ENCODE measurements around the gene COP1. TPM values are rescaled to one million over a fixed set of nuclear protein-coding genes. Genes with fewer than 3 reads are reported as not detected.
"Not testable (repeated sequence)": the region's sequence is repeated elsewhere in the genome, so short reads cannot be mapped to it uniquely, and the experiment has no call there.

Gene COP1
- 66.2 and 69.8 TPM in 2 replicates for total RNA-seq

DNA sequence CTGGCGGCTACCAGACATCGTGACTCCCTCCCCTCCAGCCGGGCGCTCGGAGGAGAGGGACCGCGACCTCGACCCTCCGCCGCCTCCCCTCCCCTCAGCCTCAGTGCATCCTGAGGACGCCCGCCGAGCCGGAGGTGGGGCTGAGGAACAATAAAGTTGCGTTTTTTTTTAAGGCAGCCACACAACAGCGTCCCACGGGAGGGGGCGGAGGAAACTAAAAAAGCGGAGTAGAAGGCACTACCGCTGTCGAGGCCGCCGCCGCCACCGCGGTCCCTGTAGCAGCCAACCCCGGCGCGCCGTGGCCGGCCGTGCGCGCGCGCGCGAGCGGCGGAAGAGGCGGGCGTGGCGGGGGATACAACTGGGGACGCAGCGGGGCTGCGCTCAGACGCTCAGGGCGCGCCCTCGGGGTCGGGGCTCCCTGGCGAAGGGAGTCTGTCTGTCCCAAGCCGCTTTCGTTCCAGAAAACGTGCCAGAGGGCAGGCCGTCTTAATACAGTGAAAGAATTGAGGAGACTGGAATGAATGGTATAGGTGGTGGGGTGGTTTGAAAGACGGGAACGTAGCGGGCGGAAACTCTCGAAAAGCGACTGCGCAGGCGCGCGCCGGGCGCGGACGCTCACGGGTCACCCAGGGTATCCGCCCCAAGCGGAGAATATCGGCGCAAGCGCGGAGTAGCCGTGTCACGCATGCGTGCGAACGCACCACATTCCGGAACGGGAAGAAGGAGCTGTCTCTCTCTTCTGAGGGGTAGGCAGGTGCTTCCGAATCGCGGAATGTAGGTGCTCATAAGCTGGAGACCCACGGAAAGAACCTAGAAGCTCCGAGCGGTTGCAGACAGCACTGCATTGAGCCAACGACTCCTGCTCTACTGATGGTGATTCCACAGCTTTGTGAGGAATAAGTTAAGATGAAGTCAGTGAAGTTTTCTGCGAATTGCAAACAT lies at the start of gene COP1:
COP1 (minus strand) TSS at position 326 of the 942 bp plus-strand sequence; CDS start at position 18, 308 bp downstream.
- peak; percentile 91 for DNase-seq (ENCODE audit: low read depth)

GRCh38 chr1:176252191-176252590 lies 45.1 kb upstream of the COP1 start:
- no peak for DNase-seq (ENCODE audit: low read depth)

- DNase-seq (ENCODE audit: low read depth) = no peak
Measured at GRCh38 chr1:176244851-176245250, 37.8 kb upstream of the COP1 start.

GRCh38 chr1:176243746-176244145 lies 36.7 kb upstream of the COP1 start:
- no peak for DNase-seq (ENCODE audit: low read depth)

DNA sequence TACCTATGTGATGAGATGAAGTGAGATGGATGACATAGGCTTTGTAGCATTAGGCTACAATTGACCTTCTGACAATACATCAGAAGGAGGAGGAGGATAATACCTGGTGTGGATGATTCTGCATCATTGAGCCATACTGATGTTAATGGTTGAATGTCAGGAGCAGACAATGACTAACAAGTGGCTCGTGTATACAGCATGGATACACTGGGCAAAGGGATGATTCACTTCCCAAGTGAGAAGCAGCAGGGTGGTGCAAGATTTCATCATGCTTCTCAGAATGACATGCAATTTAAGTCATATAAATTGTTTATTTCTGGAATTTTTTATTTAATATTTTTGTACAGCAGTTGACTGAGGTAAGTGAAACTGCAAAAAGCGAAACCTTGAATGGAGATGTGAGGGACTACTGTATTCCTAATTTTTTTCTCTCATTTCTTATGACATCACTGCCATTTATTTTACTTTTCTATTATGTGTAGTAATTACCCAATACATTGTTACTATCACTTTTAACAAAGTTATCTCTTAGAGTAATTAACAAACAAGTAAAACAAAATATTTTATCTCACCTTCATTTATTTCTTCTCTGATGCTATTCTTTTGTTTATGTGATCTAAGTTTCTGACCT lies 34.4 kb upstream of the COP1 start:
- peak; percentile 93 for DNase-seq (ENCODE audit: low read depth)

GRCh38 chr1:176233657-176234056 lies 26.6 kb upstream of the COP1 start:
- DNase-seq (ENCODE audit: low read depth) = not testable (repeated sequence)

DNA sequence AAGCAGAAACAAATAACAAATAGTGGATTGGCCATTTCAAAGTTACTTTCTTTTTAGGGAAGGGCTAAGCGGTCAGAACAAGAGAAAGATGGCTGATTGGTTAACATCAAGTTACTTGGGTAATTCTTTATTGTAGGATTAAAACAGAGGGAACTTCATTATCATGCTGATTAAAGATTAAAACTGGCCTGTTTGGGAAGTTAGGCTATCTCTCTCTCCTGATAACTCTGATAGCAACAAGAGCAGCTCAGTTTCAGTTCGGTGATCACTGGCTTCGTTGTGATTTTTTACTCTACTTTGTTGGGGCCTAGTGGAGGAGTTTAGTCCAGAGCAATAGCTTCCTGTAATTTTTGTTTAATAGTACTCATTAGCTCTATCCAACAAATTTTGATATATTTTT lies 20.5 kb upstream of the COP1 start:
- DNase-seq (ENCODE audit: low read depth) = no peak

DNA sequence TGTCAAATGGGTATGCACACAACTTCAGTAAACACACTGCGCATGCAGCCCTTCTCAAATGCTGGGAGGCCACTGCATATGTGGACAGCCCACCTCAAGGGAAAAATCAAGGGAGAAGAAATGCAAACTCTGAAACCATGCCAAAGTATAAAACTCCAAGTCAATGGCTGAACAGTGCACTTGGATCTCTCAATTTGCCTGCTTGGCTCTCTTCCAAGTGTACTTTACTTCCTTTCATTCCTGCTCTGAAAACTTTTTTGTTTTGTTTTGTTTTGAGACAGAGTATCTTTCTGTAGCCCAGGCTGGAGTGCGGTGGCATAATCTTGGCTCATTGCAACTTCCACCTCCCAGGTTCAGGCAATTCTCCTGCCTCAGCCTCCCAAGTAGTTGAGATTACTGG lies 18.8 kb upstream of the COP1 start:
- DNase-seq (ENCODE audit: low read depth) = no peak

GRCh38 chr1:176225479-176225875 lies 18.4 kb upstream of the COP1 start:
- DNase-seq (ENCODE audit: low read depth) = no peak

DNA sequence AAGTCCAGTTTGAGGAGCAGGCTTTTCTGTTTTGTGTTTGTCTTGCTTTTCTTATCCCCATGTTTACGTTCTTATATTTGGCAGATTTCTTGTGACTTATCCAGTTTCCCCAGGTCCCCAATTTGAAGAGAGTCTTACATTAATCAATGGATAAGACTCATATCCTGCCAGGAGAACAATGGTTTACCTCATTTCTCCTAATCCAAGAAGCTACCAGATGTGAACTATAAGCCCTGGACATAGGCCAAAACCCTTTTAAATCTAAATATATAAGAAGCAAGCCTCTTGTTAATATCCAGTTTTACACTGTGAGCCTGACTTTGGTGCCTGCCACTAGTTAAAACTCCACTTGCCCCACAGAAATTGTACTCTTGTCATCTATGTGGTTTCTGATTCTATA lies 15.1 kb upstream of the COP1 start:
- DNase-seq (ENCODE audit: low read depth) = no peak

DNA sequence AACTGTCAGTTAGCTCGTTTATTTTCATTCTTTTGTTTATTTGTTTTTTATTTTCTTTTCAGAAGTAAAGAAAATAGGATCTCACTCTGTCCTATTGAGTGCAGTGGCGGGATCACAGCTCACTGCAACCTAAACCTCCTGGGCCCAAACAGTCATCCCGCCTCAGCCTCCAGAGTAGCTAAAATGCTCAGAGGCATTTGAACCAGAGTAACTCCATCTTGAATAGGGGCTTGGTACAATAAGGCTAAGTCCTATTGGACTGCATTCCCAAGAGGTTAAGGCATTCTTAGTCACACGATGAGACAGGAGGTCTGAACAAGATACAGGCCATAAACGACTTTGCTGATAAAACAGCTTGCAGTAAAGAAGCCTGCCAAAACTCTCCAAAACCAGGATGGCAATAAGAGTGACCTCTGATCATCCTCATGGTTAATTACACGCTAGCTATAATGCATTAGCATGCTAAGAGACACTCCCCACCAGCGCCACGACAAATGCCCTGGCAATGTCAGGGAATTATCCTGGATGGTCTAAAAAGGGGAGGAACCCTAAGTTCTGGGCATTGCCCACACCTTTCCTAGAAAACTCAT lies 13.1 kb upstream of the COP1 start:
- no peak for DNase-seq (ENCODE audit: low read depth)

- no peak for DNase-seq (ENCODE audit: low read depth)
Measured at GRCh38 chr1:176217461-176218099, 10.5 kb upstream of the COP1 start.

GRCh38 chr1:176216031-176216430 lies 8.9 kb upstream of the COP1 start:
- DNase-seq (ENCODE audit: low read depth) = no peak

GRCh38 chr1:176211396-176212165 lies 4.5 kb upstream of the COP1 start:
- DNase-seq (ENCODE audit: low read depth) = peak; percentile 43

DNA sequence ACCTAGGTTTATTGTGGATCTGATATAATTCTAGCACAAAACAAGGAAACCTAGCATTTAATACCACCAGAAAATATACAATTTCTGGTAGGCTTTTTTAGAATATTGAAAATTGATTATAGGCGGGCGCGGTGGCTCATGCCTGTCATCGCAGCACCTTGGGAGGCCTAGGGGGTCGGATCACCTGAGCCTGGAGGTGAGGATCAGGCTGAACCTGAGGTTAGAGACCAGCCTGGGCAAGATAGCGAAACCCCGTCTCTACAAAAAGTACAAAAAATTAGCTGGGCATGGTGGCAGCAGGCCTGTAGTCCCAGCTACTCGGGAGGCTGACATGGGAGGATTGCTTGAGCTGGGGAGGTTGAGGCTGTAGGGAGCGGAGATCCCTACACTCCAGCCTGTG lies 948 bp upstream of the COP1 start:
- DNase-seq (ENCODE audit: low read depth) = no peak

GRCh38 chr1:176206006-176206960 lies 803 bp downstream of the COP1 start:
- peak; percentile 43 for DNase-seq (ENCODE audit: low read depth)

- peak; percentile 13 for DNase-seq (ENCODE audit: low read depth)
Measured at GRCh38 chr1:176205332-176205914, 1.7 kb downstream of the COP1 start.

DNA sequence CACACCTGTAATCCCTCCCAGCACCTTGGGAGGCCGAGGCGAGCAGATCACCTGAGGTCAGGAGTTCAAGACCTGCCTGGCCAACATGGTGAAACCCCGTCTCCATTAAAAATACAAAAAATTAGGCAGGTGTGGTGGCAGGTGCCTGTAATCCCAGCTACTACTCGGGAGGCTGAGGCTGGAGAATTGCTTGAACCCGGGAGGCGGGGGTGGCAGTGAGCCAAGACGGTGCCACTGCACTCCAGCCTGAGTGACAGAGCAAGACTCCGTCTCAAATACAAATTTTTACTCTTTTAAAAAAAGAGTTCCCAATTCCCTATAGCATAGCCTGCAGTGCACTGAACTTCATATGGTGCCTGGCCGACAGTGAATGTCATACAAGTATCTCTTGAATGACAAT lies 2.4 kb downstream of the COP1 start:
- not testable (repeated sequence) for DNase-seq (ENCODE audit: low read depth)

DNA sequence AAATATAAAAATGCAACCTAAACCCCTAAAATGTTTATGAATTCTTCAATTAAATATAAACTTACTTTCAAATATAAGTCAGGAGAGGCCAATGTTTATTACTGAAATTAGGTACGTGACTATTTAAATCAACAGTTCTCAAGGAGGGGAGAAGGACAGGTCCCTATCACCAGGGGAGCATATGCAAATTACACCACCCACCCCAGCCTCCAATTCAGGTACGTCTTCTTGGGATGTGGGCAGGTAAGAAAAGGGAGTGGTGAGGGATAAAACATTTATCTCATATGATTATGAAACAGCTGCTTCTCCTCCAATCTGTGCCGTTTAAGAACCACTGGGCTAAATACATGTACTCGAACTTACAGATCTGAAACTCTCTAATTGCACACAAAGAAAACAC lies 3.4 kb downstream of the COP1 start:
- DNase-seq (ENCODE audit: low read depth) = no peak

GRCh38 chr1:176201568-176201967 lies 5.5 kb downstream of the COP1 start:
- DNase-seq (ENCODE audit: low read depth) = no peak
